ENCODE results near the gene TSHZ3.

Gene TSHZ3

DNA sequence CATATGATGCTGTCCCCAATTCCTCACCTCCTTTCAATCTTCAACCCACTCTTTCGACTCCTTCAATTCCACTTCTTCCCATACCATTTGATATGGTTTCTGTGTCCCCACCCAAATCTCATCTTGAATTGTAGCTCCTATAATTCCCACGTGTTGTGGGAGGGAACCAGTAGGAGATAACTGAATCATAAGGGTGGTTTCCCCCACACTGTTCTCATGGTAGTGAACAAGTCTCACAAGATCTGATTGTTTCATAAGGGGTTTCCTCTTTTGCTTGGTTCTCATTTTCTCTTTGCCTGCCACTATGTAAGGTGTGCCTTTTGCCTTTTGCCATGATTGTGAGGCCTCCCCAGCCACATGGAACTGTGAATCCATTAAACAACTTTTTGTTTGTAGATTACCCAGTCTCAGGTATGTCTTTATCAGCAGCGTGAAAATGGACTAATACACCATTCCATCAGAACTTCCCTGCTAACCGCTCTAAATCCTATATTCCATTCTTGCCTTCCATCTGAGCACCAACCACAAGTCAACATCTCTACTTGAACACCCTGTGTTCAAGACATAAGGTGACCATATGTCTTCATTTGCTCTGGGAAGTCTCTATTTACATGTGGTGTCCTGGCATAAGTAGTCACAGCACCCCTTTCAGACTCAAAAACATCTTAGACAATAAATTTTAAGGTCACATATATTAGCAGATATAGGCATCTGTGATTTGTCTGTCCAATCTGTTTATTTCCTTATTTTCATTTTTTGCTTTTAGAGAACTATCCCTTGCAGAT is 122.9 kb downstream of the TSHZ3 start:
- TF ChIP-seq, protein P1, sequence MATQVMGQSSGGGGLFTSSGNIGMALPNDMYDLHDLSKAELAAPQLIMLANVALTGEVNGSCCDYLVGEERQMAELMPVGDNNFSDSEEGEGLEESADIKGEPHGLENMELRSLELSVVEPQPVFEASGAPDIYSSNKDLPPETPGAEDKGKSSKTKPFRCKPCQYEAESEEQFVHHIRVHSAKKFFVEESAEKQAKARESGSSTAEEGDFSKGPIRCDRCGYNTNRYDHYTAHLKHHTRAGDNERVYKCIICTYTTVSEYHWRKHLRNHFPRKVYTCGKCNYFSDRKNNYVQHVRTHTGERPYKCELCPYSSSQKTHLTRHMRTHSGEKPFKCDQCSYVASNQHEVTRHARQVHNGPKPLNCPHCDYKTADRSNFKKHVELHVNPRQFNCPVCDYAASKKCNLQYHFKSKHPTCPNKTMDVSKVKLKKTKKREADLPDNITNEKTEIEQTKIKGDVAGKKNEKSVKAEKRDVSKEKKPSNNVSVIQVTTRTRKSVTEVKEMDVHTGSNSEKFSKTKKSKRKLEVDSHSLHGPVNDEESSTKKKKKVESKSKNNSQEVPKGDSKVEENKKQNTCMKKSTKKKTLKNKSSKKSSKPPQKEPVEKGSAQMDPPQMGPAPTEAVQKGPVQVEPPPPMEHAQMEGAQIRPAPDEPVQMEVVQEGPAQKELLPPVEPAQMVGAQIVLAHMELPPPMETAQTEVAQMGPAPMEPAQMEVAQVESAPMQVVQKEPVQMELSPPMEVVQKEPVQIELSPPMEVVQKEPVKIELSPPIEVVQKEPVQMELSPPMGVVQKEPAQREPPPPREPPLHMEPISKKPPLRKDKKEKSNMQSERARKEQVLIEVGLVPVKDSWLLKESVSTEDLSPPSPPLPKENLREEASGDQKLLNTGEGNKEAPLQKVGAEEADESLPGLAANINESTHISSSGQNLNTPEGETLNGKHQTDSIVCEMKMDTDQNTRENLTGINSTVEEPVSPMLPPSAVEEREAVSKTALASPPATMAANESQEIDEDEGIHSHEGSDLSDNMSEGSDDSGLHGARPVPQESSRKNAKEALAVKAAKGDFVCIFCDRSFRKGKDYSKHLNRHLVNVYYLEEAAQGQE (IDR thresholded peaks at IDR 0.05; ENCODE audit: insufficient read depth in 1 of 2, low read depth in 2 of 2, low read length in 2 of 2) = no peak

Data from PFSK-1 (cell line).